SW 1271 (cell line): ENCODE measurements around the gene VPS52.
"Not testable (repeated sequence)": the region's sequence is repeated elsewhere in the genome, so short reads cannot be mapped to it uniquely, and the experiment has no call there.

Experiments used
- DNase-seq, 2 experiments: peaks; one replicate each; lab custom pipeline; 2025; lab: John Stamatoyannopoulos, UW

The VPS52 gene

DNA sequence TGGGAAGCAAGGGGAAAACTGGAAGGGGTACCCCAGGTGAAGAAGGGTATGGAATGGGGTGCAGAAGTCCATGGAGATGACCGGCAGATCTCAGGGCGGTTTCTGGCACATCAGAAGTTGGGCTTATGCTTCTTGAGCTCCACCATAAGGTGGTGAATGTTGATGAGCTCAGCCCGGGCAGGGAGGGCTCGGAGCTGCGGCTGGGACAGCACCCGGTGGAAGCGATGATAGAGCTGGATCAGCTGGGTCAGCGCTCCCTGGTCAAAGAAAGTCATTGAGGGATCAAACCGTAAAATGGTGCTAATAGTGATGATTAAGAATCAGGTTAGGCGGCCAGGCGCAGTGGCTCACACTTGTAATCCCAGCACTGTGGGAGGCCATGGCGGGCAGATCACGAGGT lies 20.9 kb downstream of the VPS52 start:
- DNase-seq = no peak

DNA sequence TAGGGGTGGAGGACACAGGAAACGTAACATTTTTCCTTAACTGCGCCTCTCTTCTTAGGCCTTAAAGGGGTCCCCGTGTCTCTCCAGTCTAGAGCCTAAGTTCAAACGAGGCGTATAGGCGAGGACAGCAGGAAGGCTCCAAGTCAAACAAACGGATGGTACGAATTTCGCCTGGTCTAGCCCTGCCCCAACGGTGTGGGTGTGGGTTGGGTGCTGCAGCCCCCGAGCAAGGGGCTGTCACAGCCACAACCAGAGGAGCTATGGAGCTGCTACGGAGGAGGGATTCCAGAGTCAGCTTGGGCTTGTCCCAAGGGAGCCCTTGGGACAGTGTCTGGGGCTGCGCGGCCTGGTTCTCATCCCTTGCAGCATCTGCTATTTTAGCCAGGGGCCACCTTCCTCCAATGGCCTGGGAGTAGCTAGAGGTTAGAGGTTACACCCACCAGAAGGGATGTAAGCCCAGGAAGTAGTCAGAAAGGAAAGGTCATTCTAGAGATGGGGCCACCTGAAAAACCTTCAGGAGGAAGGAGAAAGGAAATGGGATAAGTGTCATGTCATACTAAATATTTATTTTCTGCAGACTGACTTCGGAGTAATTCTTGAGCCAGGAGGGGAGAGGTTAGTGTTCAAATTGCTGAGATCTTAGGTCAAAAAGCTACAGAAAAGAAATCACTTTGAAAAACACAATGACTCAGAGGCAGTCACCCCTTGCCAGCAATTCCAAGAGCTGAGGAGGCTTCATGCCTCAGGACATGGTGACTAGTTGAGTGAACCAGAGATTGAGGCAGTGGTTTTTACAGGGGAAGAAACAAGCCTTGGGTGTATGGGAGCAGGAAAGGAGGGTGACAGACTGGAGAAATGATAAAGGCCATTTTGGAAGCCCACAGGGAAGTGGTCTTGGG lies 21.7 kb downstream of the VPS52 start:
- no peak for DNase-seq

DNA sequence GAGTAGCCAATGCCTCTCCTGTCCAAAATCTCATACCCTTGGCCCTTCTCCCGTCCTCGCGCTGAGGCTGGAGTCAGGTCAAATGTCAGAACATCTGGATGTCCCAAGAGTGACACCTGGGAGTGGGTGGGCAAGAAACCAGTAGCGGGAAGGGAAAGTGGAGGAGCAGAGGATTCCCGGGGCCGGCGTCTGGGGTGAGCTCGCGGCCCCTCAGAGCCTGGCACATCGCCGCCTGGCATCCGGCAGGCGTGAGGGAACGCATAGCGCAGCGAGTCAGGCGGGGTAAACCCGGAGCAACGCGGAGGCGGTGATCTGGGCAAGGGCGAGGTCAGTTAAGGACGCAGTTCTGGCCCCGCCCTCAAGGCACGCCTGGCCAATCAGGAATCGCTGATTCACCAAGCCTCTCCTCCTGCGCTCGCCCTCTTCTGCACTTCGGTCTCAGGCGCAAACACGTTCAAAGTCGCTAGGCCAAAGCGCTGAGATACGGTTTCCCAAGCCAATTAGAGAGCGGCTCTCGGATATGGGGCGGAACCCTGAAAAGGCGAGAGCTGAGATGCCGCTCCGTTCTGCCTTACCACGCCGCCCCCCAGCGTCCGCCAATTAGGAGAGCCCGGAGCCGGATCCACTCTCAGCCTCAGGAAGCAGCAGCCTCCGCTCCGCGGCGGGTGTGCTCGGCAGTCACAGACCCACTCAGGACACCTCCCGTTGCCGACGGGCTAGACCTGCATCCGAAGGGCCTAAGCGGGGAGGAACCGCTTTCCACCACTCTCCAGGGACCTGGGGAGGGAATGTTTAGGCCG lies 22.5 kb downstream of the VPS52 start:
- peak; percentile 98 to 99 for DNase-seq

DNA sequence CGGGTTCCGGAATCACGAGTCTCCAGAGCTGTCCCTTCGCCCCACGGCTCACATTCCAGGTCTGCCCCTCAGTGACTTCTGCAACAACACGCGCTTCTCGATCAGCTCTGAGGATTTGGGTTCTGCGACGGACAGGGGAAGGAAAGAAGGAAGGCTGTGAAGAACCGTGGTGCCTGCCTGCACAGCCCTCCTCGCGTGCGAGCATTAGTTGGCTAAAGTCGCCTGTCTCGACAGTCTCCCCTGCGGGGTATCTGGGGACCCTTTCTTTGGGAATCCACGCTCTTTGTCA lies 23.1 kb downstream of the VPS52 start:
- DNase-seq = peak in 1 of 2 experiments; percentile 65

DNA sequence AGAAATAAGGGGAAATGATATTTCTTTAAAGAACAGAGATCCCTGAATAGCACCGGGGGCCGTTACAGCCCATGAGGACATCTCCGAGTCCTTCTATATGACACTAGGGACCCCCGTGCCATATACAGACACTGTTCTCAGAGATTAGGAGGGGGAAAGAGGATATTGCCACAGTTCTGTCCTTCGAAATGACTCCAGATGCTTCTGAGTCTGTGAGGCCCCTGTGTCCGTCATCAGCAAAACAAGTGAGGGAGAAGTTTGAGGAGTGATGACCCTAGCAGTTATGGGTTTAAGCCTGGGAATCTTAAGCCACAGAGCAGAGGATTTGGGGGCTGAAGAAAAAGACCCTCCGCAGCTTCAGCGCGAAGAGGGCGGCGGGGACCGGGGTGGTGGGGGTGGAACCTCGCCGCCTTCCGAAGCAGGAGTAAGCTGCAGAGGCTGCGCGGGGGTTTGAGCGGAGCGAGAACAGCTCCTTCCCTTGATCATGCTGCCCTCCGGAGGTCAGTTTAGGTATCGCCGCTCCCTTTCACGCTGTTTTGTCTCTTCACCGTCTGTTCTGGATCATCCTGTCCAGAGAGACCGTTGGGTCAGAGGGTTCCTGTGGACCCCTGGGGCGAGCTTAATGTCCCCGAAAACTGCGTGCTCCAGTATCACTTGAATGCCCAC lies 23.6 kb downstream of the VPS52 start:
- DNase-seq = peak; percentile 49 to 79

DNA sequence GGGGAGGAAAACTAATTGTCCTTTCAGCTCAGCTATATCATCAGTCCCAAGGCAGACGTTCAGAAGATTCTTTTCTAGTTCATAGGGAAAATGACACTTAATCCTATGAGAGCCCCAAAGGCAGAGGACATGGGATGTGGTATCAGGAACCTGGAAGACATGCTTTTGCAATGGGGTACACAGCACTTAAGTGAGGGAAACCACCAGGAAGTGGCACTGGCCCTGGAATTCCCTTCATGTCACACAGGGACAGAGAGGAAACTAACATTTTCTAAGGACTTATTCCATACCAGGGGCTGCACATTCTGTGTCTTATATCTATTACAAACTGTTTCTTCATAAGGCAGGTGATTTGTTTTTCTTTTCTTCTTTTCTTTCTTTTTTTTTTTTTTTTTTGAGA lies 28.2 kb downstream of the VPS52 start:
- no peak for DNase-seq

DNA sequence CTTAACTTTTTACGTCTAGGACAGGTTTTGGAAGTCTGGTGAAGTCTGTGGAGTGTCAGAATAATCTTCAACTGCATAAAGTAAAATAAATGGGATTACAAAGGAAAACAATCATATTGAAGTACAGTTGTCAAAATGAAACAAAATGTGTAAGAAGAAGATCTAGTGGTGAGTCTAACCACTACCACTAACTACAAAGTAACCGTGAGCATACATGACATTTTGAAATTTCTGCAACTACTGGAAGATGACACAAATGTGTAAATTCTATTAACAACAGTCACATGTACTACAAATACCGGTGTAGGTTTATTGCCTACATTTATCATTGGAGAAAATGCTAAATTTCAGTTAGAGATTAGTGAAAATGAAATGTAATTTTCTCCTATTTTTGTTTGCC lies 29.7 kb downstream of the VPS52 start:
- no peak for DNase-seq

DNA sequence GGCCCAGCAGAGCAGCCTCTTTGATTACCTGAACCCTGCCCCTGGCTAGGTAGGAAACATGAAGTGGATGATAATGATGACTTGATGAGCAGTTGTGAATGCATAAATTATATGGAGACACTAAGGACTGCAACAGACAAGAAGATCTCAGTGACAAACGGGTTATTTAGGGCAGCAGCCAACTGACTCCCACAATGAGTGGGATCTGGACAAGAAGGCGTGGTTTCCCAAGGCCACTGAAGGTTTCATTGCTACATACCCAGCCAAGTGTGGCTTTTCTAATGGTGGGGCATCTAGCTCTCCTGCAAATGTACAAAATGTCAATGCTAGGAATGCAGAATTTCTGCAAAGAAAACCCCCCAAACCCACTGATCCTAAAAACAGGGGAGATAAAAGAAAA lies 33.9 kb downstream of the VPS52 start:
- no peak for DNase-seq

DNA sequence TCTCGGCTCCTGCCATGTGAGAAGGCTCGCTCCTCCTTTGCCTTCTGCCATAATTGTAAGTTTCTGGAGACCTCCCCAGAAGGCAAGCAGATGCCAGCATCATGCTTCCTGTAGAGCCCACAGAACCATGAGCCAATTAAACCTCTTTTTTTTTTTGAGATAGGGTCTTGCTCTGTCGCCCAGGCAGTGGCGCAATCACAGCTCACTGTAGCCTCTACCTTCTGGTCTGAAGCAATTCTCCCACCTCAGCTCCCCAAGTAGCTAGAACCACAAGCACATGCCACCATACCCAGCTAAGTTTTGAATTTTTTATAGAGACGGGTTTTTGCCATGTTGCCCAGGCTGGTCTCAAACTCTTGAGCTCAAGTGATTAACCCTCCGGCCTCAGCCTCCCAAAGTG lies 34.8 kb downstream of the VPS52 start:
- no peak for DNase-seq

DNA sequence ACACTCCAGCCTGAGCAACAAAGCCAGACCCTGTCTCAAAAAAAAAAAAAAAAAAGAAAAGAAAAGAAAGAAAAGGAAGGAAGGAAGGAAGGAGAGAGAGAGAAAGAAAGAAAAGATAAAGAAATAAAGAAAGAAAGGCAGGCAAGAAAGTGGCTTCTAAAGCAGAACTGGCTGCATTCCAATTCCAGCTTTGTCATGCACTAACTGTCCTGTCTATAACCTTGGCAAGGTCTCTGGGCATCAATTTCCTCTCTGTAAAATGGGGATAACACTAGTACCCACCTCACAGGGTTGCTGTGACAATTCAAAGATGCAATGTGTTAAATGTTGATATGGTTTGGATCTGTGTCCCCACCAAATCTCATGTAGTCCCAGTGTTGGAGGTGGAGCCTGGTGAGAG lies 35.3 kb downstream of the VPS52 start:
- no peak for DNase-seq

DNA sequence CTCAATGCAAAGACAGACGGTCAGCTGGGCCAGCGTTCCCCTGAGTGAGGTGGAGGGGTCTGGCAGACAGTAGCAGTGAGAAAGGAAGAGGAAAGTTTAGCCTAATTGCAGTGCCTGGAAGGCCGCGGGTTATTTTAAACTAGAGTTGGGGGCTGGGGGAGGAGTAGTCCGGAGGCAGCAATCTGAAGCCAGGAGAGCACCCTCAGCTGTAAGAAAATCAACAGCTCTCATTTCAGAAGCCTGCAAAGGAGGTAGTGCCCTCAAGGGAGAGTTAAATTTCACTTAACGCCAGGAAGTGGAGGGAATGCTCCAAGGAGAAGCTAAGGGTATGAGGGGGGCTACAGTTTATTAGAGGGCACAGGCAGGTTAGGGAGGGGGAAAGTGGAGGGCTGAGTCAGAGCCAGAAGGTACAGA lies 36.4 kb downstream of the VPS52 start:
- DNase-seq = no peak

DNA sequence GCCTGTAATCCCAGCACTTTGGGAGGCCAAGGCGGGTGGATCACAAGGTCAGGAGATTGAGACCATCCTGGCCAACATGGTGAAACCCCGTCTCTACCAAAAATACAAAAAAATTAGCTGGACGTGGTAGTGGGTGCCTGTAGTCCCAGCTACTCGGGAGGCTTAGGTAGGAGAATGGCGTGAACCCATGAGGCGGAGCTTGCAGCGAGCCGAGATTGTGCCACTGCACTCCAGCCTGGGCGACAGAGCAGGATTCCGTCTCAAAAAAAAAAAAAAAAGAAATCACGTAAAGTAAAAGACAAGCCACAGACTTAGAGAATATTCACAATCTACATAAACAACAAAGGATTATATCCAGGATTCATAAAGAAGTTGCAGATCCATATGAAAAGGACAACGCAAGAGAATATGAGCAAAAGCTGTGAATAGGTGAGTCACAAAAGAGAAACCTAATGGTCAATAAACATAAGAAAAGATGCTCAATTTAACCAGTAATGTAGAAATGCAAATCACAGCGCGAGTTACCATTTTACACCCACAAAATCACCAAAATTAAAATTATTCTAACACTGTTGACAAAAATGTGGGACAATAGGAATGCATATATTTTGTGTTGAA lies 45.1 kb downstream of the VPS52 start:
- DNase-seq = not testable (repeated sequence)

DNA sequence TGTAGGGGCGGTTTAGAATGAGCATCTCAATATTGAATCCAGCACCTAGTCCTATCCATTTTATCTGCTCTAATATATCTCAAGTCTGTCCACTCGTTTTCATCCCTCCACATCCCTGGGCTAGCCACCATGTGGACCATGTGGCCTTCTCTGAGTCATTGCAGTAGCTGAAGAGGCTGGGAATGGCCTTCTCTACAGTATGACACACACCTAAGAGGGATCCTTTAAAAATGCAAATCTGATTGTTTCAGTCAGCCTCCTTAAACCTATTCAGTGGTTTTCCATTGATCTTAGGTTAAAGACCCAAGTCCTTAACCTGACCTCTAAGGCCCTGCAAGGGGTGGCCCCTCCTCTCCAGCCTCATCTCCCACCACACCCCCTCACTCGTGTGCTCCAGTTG lies 54.0 kb downstream of the VPS52 start:
- no peak for DNase-seq

DNA sequence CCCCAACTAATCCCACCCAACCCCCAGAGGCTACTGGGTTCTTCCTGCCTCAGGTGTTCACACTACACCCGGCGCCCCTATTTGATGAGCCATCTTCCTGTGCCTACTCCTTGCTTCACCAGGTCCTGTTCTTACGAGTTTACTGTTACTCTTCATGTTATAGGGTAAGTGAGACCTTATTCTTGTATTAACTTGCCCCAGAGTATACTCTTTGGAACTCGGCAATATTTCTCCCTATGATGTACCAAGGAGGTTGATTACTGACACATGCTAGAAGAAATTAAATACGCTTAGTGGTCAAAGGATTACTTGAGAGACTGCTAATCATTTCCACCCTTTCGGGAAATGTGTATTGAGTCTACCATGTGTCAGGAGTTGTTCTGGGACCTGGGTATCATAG lies 54.4 kb downstream of the VPS52 start:
- DNase-seq = no peak

DNA sequence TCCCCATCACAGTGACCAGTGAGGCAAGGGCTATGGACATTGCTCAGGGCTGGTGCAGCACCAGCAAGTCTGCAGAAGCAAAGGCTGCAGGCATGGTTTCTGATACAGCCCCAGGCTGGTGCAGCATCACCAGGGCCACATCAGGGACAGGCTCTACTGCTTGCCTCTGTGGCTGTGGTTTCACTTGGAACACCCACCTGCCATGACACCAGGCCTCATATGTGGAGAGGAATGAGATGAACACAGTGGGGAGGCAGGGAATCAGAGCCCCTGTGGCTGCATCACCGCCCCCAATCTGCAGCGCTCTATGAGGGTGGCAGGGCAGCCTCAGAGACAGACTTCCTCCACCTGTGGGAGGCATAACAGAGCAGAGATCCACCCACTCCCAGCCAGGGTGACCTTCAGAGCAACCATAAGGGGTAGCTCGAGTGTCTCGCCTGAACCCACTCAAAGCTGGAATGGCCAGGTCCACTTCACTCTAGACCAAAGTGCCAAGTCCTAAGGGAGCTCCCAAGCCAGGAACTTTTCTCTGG lies 55.5 kb downstream of the VPS52 start:
- DNase-seq = no peak

DNA sequence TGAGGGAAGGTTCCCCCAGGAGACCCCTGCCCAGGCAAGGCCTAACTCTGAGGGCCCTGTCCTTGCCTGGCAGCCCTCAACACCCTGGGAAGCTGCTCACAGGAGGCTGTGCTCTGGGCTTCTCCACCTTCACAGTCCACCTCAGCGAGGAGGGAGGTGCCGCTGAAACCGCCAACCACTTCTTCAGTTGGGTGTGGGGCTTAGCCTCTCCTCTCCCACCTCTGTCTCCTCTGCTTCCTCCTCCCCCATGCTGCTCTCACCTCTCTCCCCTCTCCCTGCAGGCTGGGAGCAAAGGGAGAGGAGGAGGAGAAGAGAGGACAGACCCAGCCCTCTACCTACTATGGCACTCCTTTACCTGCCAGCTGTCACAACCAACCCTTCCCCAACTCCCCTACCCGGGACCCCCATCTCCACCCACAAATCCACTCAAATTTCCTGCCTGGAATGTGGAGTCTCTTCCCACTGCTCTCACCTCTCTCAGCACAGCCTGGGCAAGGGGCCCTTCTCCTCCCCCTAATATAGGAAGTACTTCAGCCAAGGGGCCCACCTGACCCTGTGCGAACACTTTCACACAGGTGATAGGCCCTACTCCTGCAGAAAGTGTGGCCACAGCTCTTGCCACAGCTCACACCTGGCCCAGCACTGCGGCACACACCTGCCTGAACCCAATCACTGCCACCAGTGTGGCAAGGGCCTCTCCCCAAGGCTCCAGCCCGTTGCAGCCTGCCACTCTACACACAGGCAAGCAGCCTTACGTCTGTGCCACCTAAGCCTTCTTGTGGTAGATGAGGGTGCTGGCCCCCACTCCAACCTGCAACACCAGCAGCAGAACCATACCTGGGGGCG lies 56.2 kb downstream of the VPS52 start:
- no peak for DNase-seq

DNA sequence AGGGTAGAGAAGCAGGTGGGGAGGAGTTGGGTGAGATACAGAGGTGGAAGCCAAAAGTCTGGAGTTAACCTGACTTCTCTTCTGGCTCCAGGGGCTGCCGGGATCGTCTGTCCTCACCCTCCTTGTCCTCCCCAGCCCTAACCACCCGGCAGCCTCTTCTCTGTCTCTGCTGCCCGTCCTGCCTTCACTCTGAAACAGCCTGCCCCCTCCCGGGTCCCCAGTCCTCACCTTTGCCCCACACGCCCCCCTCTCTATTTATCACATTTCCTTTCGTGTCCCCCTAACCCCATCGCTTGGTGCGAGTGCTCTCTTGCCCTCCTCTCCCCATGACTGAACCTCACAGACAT lies 57.7 kb downstream of the VPS52 start:
- no peak for DNase-seq

DNA sequence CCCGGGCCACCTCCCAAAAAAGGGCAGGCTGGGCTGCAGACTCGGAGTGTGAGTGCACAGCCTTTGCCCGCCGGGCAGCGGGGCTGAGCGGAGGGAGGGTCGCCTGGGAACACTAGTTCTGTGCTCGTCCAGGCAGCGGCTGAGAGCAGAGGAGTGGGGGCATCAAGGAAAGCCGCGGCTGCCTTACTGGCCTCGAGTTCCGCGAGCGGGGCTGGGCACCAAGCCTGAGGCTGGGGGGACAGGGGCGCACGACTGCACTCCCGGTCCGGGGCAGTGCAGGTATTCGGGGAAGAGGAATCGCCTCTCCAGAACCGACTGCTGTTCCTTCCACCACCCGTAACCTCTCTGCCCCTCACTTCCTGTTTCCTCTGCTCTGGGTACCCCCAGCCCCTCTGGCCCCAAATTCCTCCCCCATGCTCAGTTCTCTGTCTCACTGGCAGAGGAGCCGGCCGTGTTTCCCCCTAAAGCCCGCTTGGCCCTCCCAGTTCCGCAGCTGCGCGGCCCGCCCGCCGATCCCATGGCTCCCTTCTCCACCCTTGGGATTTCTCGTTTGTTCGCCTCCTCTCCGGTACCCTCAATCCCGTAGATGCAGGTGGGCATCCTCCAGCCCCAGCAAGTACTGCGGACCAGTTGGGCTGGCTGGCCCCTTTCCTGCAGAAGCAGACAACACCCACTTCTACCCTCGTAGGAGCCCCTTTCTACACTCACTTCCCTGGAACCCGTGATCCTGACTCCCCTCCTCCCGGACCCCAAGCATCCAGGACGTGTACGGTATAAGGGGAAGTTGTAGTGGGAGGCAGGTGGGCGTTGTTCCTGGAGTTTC lies 58.3 kb downstream of the VPS52 start:
- no peak for DNase-seq

DNA sequence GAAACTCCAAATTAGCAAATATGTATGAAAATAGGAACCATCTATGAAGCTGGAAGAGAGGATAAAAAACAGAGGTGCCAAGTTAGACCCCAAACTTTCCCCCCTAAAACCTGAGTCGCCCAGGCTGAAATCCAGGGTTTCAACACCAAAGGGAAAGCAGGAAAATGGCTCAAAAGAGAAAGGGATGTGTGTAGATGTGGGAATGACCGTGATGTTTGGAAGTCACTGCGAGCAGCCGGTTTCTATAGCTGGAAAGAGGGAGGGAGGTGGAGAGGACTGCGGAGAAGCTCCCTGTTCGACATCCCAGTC lies 58.9 kb downstream of the VPS52 start:
- DNase-seq = no peak

DNA sequence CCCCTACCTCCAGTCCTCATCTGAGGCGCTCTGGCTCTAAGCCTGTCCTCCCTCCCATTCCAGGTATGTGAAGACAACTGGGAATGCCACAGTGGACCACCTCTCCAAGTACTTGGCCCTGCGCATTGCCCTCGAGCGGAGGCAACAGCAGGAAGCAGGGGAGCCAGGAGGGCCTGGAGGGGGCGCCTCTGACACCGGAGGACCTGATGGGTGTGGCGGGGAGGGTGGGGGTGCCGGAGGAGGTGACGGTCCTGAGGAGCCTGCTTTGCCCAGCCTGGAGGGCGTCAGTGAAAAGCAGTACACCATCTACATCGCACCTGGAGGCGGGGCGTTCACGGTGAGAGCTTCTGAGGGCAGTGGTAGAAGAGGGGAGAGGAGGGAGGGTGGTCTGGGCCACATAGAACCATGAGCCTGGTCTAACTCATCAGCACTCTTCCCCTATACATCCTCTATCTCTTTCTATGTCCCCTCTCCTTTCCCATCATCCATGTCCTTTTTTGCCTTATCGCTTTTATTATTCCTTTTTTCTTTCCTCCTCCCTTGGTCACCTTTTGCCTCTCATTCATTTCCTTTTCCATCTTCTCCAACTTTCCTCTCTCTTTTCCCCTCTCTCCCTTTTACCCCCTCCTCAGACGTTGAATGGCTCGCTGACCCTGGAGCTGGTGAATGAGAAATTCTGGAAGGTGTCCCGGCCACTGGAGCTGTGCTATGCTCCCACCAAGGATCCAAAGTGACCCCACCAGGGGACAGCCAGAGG lies 59.8 kb downstream of the VPS52 start:
- no peak for DNase-seq
